ENCODE data around the gene MAGI3. TPM values are rescaled to one million over a fixed set of nuclear protein-coding genes. Genes with fewer than 3 reads are reported as not detected.

MAGI3 gene
- total RNA-seq, 3 donors from 2014 or later (not counting 1 experiment from before 2014, with no cell fraction given): 0.61 to 1.6 (median 0.66) TPM

GRCh38 chr1:113538225-113538624 lies 147.9 kb downstream of the MAGI3 start:
- H3K27me3 ChIP-seq (ENCODE audit: control insufficient read depth, insufficient read depth, low read length): no peaks in the 10 kb centered on the region
- ATAC-seq: no peak
- H3K4me1 ChIP-seq (ENCODE audit: control insufficient read depth, insufficient read depth, low read length): no peaks in the 10 kb centered on the region
- Mint-ChIP-seq H3K27ac (no peak overlapping the region), H3K4me3 (no peak overlapping the region), H3K9me3 (no peaks in the 10 kb centered on the region), H3K27me3 (ENCODE audit: low read depth in 2 of 2) (peaks cover 0 to 10% of the 10 kb centered on the region in 2 donors), H3K36me3 (no peaks in the 10 kb centered on the region), H3K4me1 (no peaks in the 10 kb centered on the region)
- no peak overlapping the region for H3K27ac ChIP-seq (ENCODE audit: low read length)
- no peaks in the 10 kb centered on the region for H3K36me3 ChIP-seq (ENCODE audit: control insufficient read depth, insufficient read depth, low read length)
- no peak for DNase-seq
- no peak for TF ChIP-seq CTCF (IDR thresholded peaks at IDR 0.05)
- no peak overlapping the region for H3K4me3 ChIP-seq (ENCODE audit: low read length)
- no peaks in the 10 kb centered on the region for H3K9me3 ChIP-seq (ENCODE audit: control insufficient read depth, insufficient read depth, low read length)
- intact Hi-C loops (cut with micrococcal nuclease): no loop called here
- WGBS (ENCODE audit: insufficient coverage): 53% methylated on average over 2 of the region's 3 CpGs

- ATAC-seq: no peak
- no peak overlapping the region for H3K27ac ChIP-seq (ENCODE audit: low read length)
- peaks cover 0 to 4% of the 10 kb centered on the region in 2 donors for H3K27me3 Mint-ChIP-seq (ENCODE audit: low read depth in 2 of 2)
These were observed 150.0 kb downstream of the MAGI3 start for GRCh38 chr1:113540335-113540734.

GRCh38 chr1:113541106-113541505 lies 150.8 kb downstream of the MAGI3 start:
- no peaks in the 10 kb centered on the region for H3K9me3 ChIP-seq (ENCODE audit: control insufficient read depth, insufficient read depth, low read length)
- Mint-ChIP-seq H3K4me3 (no peak overlapping the region), H3K36me3 (no peaks in the 10 kb centered on the region), H3K9me3 (no peaks in the 10 kb centered on the region), H3K27me3 (ENCODE audit: low read depth in 2 of 2) (peaks cover 0 to 2% of the 10 kb centered on the region in 2 donors), H3K4me1 (no peaks in the 10 kb centered on the region), H3K27ac (no peak overlapping the region)
- TF ChIP-seq CTCF (IDR thresholded peaks at IDR 0.05): no peak
- no peaks in the 10 kb centered on the region for H3K36me3 ChIP-seq (ENCODE audit: control insufficient read depth, insufficient read depth, low read length)
- H3K4me1 ChIP-seq (ENCODE audit: control insufficient read depth, insufficient read depth, low read length): no peaks in the 10 kb centered on the region
- no peak for ATAC-seq
- no peak overlapping the region for H3K4me3 ChIP-seq (ENCODE audit: low read length)
- H3K27ac ChIP-seq (ENCODE audit: low read length): no peak overlapping the region
- intact Hi-C loops (cut with micrococcal nuclease): no loop called here
- no CpG with 5 or more reads among the region's 2 CpGs for WGBS (ENCODE audit: insufficient coverage)
- no peak for DNase-seq
- H3K27me3 ChIP-seq (ENCODE audit: control insufficient read depth, insufficient read depth, low read length): no peaks in the 10 kb centered on the region

More at GRCh38 chr1:113540335-113540734, 150.0 kb downstream of the MAGI3 start:
- DNase-seq: no peak
- no peak for TF ChIP-seq CTCF (IDR thresholded peaks at IDR 0.05)
- 83% methylated on average over 3 of the region's 3 CpGs for WGBS (ENCODE audit: insufficient coverage)
- H3K27ac Mint-ChIP-seq: no peak overlapping the region
- no peaks in the 10 kb centered on the region for H3K9me3 ChIP-seq (ENCODE audit: control insufficient read depth, insufficient read depth, low read length)
- no peak overlapping the region for H3K4me3 ChIP-seq (ENCODE audit: low read length)
- intact Hi-C loops (cut with micrococcal nuclease): no loop called here
- H3K4me1 ChIP-seq (ENCODE audit: control insufficient read depth, insufficient read depth, low read length): no peaks in the 10 kb centered on the region
- H3K36me3 Mint-ChIP-seq: no peaks in the 10 kb centered on the region
- no peaks in the 10 kb centered on the region for H3K4me1 Mint-ChIP-seq
- H3K9me3 Mint-ChIP-seq: no peaks in the 10 kb centered on the region
- no peak overlapping the region for H3K4me3 Mint-ChIP-seq
- no peaks in the 10 kb centered on the region for H3K36me3 ChIP-seq (ENCODE audit: control insufficient read depth, insufficient read depth, low read length)
- H3K27me3 ChIP-seq (ENCODE audit: control insufficient read depth, insufficient read depth, low read length): no peaks in the 10 kb centered on the region

- no peak overlapping the region for H3K4me3 ChIP-seq (ENCODE audit: low read length)
- 64% methylated on average over 5 of the region's 6 CpGs for WGBS (ENCODE audit: insufficient coverage)
- no peaks in the 10 kb centered on the region for H3K36me3 ChIP-seq (ENCODE audit: control insufficient read depth, insufficient read depth, low read length)
- no peaks in the 10 kb centered on the region for H3K4me1 ChIP-seq (ENCODE audit: control insufficient read depth, insufficient read depth, low read length)
- Mint-ChIP-seq H3K9me3 (no peaks in the 10 kb centered on the region), H3K4me3 (no peak overlapping the region), H3K27me3 (ENCODE audit: low read depth in 2 of 2) (no peaks in the 10 kb centered on the region), H3K36me3 (no peaks in the 10 kb centered on the region), H3K27ac (no peak overlapping the region), H3K4me1 (no peaks in the 10 kb centered on the region)
- DNase-seq: no peak
- intact Hi-C loops (cut with micrococcal nuclease): no loop called here
- no peak for TF ChIP-seq CTCF (IDR thresholded peaks at IDR 0.05)
- no peak overlapping the region for H3K27ac ChIP-seq (ENCODE audit: low read length)
- H3K27me3 ChIP-seq (ENCODE audit: control insufficient read depth, insufficient read depth, low read length): no peaks in the 10 kb centered on the region
- H3K9me3 ChIP-seq (ENCODE audit: control insufficient read depth, insufficient read depth, low read length): no peaks in the 10 kb centered on the region
- ATAC-seq: no peak
These were observed 151.9 kb downstream of the MAGI3 start for GRCh38 chr1:113542221-113542701.

All from natural killer cell (primary cell).